ENCODE measurements around the gene ARL4C.

DNA sequence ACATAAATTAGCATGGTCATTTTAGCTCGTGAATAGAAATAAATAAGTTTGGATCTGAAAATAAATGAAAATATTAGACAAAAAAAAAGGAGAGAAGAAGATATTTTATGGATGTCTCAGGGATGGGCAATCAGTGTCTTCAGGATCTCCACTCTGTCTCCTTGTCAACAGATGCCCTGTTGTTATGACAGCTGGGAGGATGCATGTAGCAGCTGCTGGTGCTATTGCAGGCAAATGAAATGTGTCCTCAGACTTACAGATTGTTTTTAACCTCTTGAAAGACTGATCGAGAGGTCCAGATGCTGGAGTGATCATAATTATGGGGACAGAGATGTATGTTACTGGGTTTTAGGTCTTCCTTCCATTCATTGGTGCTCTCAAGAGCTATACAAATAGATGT lies 24.7 kb upstream of the ARL4C start:
- TF ChIP-seq, protein P1, sequence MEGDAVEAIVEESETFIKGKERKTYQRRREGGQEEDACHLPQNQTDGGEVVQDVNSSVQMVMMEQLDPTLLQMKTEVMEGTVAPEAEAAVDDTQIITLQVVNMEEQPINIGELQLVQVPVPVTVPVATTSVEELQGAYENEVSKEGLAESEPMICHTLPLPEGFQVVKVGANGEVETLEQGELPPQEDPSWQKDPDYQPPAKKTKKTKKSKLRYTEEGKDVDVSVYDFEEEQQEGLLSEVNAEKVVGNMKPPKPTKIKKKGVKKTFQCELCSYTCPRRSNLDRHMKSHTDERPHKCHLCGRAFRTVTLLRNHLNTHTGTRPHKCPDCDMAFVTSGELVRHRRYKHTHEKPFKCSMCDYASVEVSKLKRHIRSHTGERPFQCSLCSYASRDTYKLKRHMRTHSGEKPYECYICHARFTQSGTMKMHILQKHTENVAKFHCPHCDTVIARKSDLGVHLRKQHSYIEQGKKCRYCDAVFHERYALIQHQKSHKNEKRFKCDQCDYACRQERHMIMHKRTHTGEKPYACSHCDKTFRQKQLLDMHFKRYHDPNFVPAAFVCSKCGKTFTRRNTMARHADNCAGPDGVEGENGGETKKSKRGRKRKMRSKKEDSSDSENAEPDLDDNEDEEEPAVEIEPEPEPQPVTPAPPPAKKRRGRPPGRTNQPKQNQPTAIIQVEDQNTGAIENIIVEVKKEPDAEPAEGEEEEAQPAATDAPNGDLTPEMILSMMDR (IDR thresholded peaks at IDR 0.05), result no peak
- no peak for TF ChIP-seq POLR2A (IDR thresholded peaks at IDR 0.05)

Data from body of pancreas (tissue), 4 donors.